HS-27A (cell line): ENCODE data around the gene WDR76.
"Not testable (repeated sequence)": the region's sequence is repeated elsewhere in the genome, so short reads cannot be mapped to it uniquely, and the experiment has no call there.

ENCODE experiments used
- DNase-seq: peaks from one replicate; pipeline ENCODE4 v3.0.0-alpha.2; 2012; ENCODE audit warnings: low read depth, missing footprints

WDR76 gene

GRCh38 chr15:43821505-43821904, 5.3 kb upstream of the WDR76 start:
- no peak for DNase-seq

GRCh38 chr15:43824302-43825246, 2.2 kb upstream of the WDR76 start, which contains the start of gene MFAP1:
MFAP1 (minus strand) TSS chr15:43824690; CDS start chr15:43824569, 121 bp downstream.
- DNase-seq: peak; percentile 94

- DNase-seq: not testable (repeated sequence)
Observed at GRCh38 chr15:43825305-43825704, 1.5 kb upstream of the WDR76 start.

- no peak for DNase-seq
Observed at GRCh38 chr15:43826029-43826507, 734 bp upstream of the WDR76 start.

- no peak for DNase-seq
Observed at GRCh38 chr15:43828061-43828657, 1.4 kb downstream of the WDR76 start.

- not testable (repeated sequence) for DNase-seq
Observed at GRCh38 chr15:43829951-43830540, 3.2 kb downstream of the WDR76 start.

GRCh38 chr15:43830691-43831275, 4.0 kb downstream of the WDR76 start:
- DNase-seq: not testable (repeated sequence)

- not testable (repeated sequence) for DNase-seq
Observed at GRCh38 chr15:43831519-43832052, 4.8 kb downstream of the WDR76 start.

GRCh38 chr15:43832485-43832884, 5.7 kb downstream of the WDR76 start:
- not testable (repeated sequence) for DNase-seq

- no peak for DNase-seq
Observed at GRCh38 chr15:43845421-43845820, 18.6 kb downstream of the WDR76 start.

- no peak for DNase-seq
Observed at GRCh38 chr15:43851251-43851650, 24.4 kb downstream of the WDR76 start.

- DNase-seq: no peak
Observed at GRCh38 chr15:43852607-43853006, 25.8 kb downstream of the WDR76 start.

- no peak for DNase-seq
Observed at GRCh38 chr15:43854801-43855200, 28.0 kb downstream of the WDR76 start.

GRCh38 chr15:43859546-43859945, 32.7 kb downstream of the WDR76 start:
- DNase-seq: no peak

- DNase-seq: not testable (repeated sequence)
Observed at GRCh38 chr15:43866636-43867035, 39.8 kb downstream of the WDR76 start.

GRCh38 chr15:43867096-43867495, 40.3 kb downstream of the WDR76 start:
- no peak for DNase-seq

- DNase-seq: no peak
Observed at GRCh38 chr15:43868406-43868805, 41.6 kb downstream of the WDR76 start.

GRCh38 chr15:43871835-43872234, 45.0 kb downstream of the WDR76 start:
- no peak for DNase-seq

GRCh38 chr15:43872416-43873020, 45.7 kb downstream of the WDR76 start:
- peak; percentile 11 for DNase-seq

- no peak for DNase-seq
Observed at GRCh38 chr15:43873651-43874050, 46.8 kb downstream of the WDR76 start.

GRCh38 chr15:43876872-43877271, 50.1 kb downstream of the WDR76 start:
- no peak for DNase-seq
